Activated naive CD8-positive, alpha-beta T cell treated with anti-CD3 and anti-CD28 coated beads for 36 hours (primary cell): ENCODE measurements around the gene NCK1. TPM values are rescaled to one million over a fixed set of nuclear protein-coding genes. Genes with fewer than 3 reads are reported as not detected.

Experiments used
- DNase-seq: peaks from one replicate; pipeline ENCODE4 v3.0.0; 2021
- H3K27ac Mint-ChIP-seq: one replicate; pipeline ENCODE4 v1.8.0; 2022; ENCODE audit warnings: mild to moderate bottlenecking, moderate library complexity, mixed read lengths
- H3K27me3 Mint-ChIP-seq: one replicate; pipeline ENCODE4 v1.8.0; 2022; ENCODE audit warnings: mild to moderate bottlenecking, mixed read lengths
- H3K36me3 Mint-ChIP-seq: one replicate; pipeline ENCODE4 v1.8.0; 2021; ENCODE audit warnings: mild to moderate bottlenecking, mixed read lengths
- H3K4me1 Mint-ChIP-seq: one replicate; pipeline ENCODE4 v1.8.0; 2021; ENCODE audit warnings: mixed read lengths
- H3K4me3 Mint-ChIP-seq: one replicate; pipeline ENCODE4 v1.8.0; 2022; ENCODE audit warnings: mild to moderate bottlenecking, moderate library complexity, mixed read lengths
- H3K9me3 Mint-ChIP-seq: one replicate; pipeline ENCODE4 v1.8.0; 2022; ENCODE audit warnings: mixed read lengths
- total RNA-seq, 2 experiments: library from RNA; stranded (reverse); gene quantifications; one replicate each; pipeline ENCODE4 v1.2.3, GENCODE V29; 2021

NCK1 gene
- total RNA-seq, 2 experiments from 2014 or later, result 25.5 to 27.7 TPM

DNA sequence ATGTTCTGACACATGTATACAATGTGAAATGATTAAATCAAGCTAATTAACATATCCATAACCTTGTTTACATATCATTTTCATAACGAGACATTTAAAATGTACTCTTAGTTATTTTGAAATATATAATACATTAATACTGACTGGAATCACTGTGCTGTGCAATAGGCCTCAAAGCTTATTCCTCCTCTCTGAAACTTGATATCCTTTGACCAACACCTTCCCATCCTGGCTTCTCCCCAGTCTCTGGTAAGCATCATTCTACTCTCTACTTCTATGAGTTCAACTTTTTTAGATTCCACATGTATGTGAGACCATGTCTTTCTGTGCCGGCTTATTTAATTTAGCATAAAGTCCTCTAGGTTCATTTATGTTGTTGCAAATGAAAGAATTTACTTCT, 48.7 kb downstream of the NCK1 start:
- H3K4me3 Mint-ChIP-seq, result no peak overlapping the region

DNA sequence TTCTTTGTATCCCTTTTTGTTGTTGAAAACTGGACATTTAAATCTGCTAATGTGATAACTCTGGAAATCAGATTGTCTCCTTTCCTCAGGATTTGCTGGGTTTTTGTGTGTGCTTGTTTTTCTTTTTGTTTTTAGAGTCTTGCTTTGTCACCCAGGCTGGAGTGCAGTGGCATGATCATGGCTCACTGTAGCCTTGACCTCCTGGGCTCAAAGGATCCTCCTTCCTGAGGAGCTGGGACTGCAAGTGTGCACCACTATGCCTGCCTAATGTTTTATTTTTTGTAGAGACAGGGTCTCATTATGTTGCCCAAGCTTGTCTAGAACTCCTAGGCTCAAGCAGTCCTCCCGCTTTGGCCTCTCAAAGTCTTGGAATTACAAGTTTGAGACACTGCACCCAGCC, 51.2 kb downstream of the NCK1 start:
- H3K4me3 Mint-ChIP-seq, result no peak overlapping the region
- H3K4me1 Mint-ChIP-seq, result peaks cover 59% of the 10 kb centered on the region
- H3K27ac Mint-ChIP-seq, result peak overlapping the region; percentile 27
- DNase-seq, result no peak
- peaks cover 10% of the 10 kb centered on the region for H3K9me3 Mint-ChIP-seq
- H3K36me3 Mint-ChIP-seq, result peaks cover 49% of the 10 kb centered on the region
- no peaks in the 10 kb centered on the region for H3K27me3 Mint-ChIP-seq

More for the DNA sequence above, 48.7 kb downstream of the NCK1 start:
- peaks cover 10% of the 10 kb centered on the region for H3K9me3 Mint-ChIP-seq
- no peak overlapping the region for H3K27ac Mint-ChIP-seq
- H3K4me1 Mint-ChIP-seq, result peaks cover 53% of the 10 kb centered on the region
- DNase-seq, result no peak
- peaks cover 54% of the 10 kb centered on the region for H3K36me3 Mint-ChIP-seq
- H3K27me3 Mint-ChIP-seq, result no peaks in the 10 kb centered on the region

DNA sequence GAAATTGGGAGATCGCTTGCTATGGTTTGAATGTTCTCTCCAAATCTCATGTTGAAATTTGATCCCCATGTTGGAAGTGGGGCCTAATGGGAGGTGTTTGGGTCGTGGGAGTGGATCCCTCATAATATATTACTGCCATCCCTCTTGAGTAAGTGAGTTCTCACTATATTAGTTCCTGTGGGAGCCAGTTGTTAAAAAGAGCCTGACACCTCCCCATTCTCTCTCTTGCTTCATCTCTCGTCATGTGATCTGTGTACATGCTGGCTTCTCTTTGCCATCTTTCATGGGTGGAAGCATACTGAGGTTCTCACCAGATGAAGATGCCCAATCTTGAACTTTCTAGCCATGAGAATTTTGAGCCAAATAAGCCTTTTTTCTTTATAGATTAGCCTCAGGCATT, 52.7 kb downstream of the NCK1 start:
- DNase-seq, result no peak
- Mint-ChIP-seq H3K4me3 (no peak overlapping the region), H3K27me3 (no peaks in the 10 kb centered on the region), H3K4me1 (peaks cover 55% of the 10 kb centered on the region), H3K36me3 (peaks cover 46% of the 10 kb centered on the region), H3K27ac (no peak overlapping the region), H3K9me3 (peaks cover 10% of the 10 kb centered on the region)

DNA sequence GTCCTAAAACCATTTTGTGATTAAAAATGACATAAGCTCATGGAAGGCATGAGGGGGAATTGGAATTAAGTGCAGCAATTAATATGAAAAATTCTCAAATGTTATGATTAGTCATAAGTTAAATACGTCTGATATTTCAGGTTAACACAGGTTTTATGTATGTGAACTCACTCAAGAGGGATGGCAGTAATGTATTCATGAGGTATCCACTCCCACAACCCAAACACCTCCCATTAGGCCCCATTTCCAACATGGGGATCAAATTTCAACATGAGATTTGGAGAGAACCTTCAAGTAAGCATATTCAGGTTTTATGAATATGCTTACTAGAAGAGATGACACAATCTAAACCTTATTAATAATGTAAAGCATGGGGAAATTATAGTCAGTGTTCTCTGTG, 54.2 kb downstream of the NCK1 start:
- H3K27ac Mint-ChIP-seq, result no peak overlapping the region
- peaks cover 58% of the 10 kb centered on the region for H3K4me1 Mint-ChIP-seq
- peaks cover 13% of the 10 kb centered on the region for H3K9me3 Mint-ChIP-seq
- DNase-seq, result no peak
- peaks cover 46% of the 10 kb centered on the region for H3K36me3 Mint-ChIP-seq
- no peak overlapping the region for H3K4me3 Mint-ChIP-seq
- H3K27me3 Mint-ChIP-seq, result no peaks in the 10 kb centered on the region

DNA sequence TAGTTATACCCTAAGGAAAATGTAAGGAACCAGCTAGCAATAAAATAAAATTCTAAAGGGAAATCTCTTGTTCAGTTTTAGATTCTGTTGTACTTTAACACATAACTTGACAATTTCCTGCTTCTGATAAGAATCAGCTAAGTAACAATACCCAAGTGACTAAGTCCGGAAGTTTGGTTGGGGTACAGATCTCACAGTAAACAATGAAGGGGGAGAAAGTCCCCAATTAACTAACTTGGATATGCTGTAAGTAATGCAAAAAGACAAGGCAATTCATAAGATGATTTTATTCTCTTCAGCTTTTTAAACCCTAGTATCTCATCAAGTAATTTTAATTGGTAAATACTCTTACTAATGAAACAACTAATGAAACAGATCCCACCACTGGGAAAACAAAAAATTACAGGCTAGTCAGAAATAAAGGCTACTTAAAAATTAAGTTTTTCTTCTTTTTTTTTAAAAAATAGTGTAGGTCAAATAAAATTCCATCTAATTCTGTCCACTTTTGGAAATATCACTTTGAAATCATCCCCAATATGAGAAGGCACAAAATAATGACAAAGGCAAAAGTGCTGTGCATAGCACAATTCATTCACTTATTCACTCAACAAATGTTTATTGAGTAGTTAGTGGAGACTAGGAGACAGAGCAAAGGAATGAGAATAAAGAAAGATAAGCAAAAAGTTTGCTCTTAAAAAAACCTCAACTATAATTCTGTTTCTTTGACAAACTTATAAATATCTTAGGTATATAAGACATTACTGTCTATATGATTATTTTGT, 58.0 kb downstream of the NCK1 start:
- Mint-ChIP-seq H3K4me3 (no peak overlapping the region), H3K4me1 (peaks cover 57% of the 10 kb centered on the region), H3K27ac (no peak overlapping the region)

DNA sequence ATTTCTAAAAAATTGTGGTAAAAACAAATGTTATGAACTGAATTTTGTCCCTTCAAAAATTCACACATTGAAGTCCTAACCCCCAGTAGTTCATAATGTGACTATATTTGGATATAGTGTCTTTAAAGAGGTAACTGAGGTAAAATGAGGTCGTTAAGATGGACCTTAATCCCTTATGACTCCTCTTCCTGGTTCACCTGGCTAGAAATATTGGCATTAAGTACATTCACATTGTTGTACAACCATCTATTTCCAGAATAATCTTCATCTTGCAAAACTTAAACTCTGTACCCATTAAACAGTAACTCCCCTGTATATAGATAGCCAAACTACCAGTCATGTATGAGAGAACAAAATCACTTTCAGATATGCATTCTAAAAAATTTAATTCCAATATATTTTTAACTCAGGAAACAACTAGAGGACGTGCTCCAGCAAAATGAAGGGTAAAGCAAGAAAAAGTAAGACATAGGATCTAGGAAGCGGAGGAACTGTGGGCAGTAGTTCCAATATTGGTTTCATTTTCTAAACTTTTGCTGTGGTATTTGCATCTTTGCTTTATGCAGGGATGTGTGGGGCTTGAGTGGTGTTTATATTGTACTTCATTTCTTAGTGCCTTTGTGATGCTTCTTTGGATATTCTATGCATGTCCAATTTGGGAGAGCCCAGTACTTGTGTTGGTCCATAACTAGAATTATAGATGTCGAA, 59.0 kb downstream of the NCK1 start:
- H3K4me1 Mint-ChIP-seq, result peaks cover 58% of the 10 kb centered on the region
- no peak overlapping the region for H3K4me3 Mint-ChIP-seq
- no peak overlapping the region for H3K27ac Mint-ChIP-seq
- H3K36me3 Mint-ChIP-seq, result peaks cover 8% of the 10 kb centered on the region
- DNase-seq, result no peak
- no peaks in the 10 kb centered on the region for H3K27me3 Mint-ChIP-seq
- peaks cover 6% of the 10 kb centered on the region for H3K9me3 Mint-ChIP-seq

More for the DNA sequence above, 58.0 kb downstream of the NCK1 start:
- DNase-seq, result no peak
- Mint-ChIP-seq H3K9me3 (peaks cover 6% of the 10 kb centered on the region), H3K36me3 (peaks cover 18% of the 10 kb centered on the region), H3K27me3 (no peaks in the 10 kb centered on the region)

DNA sequence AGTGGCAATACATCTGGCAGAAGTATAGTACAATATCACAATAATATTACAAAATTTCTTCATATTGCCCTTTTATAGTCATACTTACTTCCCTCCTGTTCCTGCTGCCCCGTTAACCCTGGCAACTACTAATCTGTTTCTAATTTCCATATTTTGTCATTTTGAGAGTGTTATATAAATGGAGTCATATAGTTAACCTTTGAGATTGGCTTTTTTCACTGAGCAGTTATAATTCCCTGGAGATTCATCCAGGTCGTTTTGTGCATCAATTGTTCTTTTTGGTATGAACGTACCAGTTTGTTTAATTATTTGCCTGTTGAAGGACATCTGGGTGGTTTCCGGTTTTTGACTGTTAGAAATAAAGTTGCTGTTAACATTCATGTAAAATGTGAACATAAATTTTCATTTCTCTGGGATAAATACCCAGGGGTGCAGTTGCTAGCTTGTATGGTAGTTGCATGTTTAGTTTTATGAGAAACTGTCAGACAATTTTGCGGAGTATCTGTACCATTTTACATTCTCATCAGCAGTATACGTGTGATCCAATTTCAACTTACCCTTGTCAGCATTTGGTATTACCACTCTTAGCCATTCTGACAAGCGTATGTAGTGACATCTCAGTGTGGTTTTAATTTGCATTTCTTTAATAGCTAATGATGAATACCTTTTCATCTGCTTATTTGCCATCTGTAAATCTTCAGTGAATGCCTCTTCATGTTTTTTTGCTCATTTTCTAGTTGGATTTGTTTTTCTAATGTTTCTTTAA, 63.6 kb downstream of the NCK1 start:
- Mint-ChIP-seq H3K4me3 (no peak overlapping the region), H3K4me1 (peaks cover 44% of the 10 kb centered on the region)
- DNase-seq, result no peak

DNA sequence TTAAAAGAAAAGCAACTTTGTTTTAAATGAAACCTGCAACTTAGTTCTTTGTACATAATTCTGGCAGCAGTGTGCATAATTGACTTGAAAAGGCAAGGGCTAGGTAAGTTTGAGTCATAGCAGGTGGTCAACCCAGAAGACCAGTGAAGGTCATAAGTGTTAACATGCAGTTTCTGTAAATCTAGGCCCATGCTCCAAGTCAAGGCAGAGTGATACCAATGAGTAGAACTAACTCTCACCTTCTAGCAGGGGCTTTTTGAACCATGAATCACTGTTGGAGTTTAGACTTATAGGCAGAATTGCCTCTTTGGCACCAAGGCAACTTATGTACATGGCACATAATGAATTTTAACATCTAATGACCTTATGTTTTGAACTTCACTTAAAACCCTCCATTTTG, 66.2 kb downstream of the NCK1 start:
- DNase-seq, result no peak
- Mint-ChIP-seq H3K4me3 (no peak overlapping the region), H3K27ac (no peak overlapping the region), H3K9me3 (no peaks in the 10 kb centered on the region), H3K4me1 (peaks cover 48% of the 10 kb centered on the region), H3K36me3 (peaks cover 27% of the 10 kb centered on the region), H3K27me3 (no peaks in the 10 kb centered on the region)

More for the DNA sequence above, 63.6 kb downstream of the NCK1 start:
- H3K27me3 Mint-ChIP-seq, result no peaks in the 10 kb centered on the region
- peaks cover 6% of the 10 kb centered on the region for H3K9me3 Mint-ChIP-seq
- no peak overlapping the region for H3K27ac Mint-ChIP-seq
- H3K36me3 Mint-ChIP-seq, result peaks cover 23% of the 10 kb centered on the region

DNA sequence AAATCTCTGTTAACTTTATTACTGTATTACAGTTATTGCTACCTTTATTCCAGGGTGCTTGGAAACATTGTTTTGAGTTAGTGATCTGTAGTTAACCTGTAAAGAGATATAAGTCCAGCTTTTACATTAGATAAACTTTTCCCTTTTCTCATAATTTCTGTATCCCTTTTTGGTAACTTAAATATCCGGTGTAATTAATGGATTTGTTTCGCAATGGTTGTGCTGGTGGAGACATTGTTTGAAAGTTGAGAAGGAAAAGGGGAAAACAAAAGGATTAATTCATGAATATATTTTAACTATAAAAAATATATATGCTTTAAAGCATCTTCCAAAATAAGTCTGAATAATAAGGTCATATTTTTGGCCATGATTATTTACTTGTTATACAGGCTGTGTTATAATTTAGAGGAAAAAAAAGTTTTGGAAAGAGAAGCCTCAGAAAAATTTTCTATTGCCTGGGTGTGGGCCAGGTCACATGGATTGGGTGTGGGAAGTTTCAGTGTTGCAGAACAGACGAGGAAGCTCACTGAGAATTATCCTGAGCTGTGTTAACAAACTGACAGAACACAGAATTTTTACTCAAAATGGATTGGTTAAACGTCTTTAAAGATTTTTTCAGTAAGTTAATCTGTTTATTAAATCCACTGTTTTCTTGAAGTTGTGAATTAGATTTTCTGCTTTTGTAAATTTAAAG, 68.1 kb downstream of the NCK1 start:
- Mint-ChIP-seq H3K4me3 (no peak overlapping the region), H3K4me1 (peaks cover 55% of the 10 kb centered on the region), H3K9me3 (no peaks in the 10 kb centered on the region), H3K27ac (no peak overlapping the region), H3K27me3 (no peaks in the 10 kb centered on the region), H3K36me3 (peaks cover 44% of the 10 kb centered on the region)
- DNase-seq, result no peak

DNA sequence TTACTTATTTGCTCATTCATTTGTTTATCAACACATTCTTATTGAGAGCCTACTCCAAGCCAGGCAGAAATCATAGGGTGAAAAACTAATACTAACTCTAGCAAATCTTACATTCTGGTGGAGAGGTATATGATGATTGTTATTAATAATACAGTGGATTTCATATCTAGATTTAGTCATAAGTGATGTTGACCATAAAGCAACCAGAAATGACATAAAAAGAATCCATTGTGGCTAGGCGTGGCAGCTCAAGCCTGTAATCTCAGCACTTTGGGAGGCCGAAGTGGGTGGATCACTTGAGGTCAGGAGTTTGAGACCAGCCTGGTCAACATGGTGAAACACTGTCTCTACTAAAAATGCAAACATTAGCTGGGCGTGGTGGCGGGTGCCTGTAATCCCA, 69.6 kb downstream of the NCK1 start:
- Mint-ChIP-seq H3K4me1 (peaks cover 51% of the 10 kb centered on the region), H3K9me3 (peaks cover 1% of the 10 kb centered on the region), H3K36me3 (peaks cover 55% of the 10 kb centered on the region)

DNA sequence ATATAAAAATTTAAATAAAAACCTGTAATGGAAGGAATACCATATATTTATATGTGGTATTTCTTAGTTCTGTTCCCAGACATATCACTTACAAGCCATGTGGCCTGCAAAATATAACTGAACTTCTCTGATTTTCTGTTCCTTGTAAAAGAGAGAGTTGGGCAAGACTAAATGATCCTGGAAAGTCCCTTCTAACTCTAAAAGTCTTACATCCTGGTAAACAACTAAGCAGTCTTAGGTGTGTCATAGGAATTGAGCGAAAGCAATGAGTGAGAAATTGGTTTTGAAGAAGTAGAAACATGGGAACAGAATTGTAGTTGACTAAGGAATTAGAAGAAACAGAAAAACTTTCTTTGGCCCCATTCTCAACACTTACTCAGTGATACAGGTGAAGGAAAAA, 70.5 kb downstream of the NCK1 start:
- Mint-ChIP-seq H3K27me3 (no peaks in the 10 kb centered on the region), H3K27ac (peak overlapping the region; percentile 65), H3K36me3 (peaks cover 60% of the 10 kb centered on the region), H3K4me1 (peaks cover 49% of the 10 kb centered on the region), H3K4me3 (no peak overlapping the region), H3K9me3 (peaks cover 8% of the 10 kb centered on the region)
- no peak for DNase-seq

More for the DNA sequence above, 69.6 kb downstream of the NCK1 start:
- Mint-ChIP-seq H3K27me3 (no peaks in the 10 kb centered on the region), H3K27ac (no peak overlapping the region), H3K4me3 (no peak overlapping the region)
- DNase-seq, result no peak

DNA sequence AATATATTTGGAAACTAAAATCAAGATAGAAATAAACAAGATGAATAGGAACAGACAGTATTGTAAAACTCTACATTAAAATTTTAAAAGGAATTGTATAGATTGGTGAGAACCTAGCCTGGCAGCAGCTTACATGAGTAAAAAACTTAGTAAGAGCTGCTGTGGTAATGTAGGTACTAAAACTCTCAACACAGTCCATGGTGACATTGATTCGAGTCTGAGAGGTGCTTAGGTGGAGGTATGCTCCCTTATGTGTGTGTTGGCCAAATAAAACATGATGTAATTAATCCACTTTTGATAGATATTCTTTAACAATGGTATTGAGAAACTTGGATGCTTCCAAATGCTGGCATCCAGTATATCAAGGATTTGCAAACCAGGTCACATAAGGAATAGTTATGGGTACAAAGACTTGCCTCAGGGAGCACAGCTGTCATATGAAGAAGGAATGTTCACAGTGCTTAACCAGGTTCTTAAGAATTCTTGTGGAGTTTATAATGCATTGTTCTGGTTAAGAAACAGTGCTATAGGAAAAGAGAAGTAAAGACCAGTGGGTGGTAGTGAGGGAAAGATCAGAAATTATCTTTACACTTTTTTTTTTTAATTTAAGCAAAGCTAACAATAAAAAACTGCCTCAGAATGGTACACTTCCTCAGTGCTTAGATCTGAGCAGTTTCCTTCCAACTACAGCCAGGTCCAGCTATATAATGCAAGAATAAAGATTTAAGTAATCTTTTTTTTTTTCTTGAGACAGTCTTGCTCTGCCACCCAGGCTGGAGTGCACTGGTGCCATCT, 71.2 kb downstream of the NCK1 start:
- no peak overlapping the region for H3K4me3 Mint-ChIP-seq
- H3K27me3 Mint-ChIP-seq, result no peaks in the 10 kb centered on the region
- peaks cover 58% of the 10 kb centered on the region for H3K36me3 Mint-ChIP-seq
- DNase-seq, result no peak
- peaks cover 10% of the 10 kb centered on the region for H3K9me3 Mint-ChIP-seq
- H3K27ac Mint-ChIP-seq, result peak overlapping the region; percentile 65
- H3K4me1 Mint-ChIP-seq, result peaks cover 49% of the 10 kb centered on the region

DNA sequence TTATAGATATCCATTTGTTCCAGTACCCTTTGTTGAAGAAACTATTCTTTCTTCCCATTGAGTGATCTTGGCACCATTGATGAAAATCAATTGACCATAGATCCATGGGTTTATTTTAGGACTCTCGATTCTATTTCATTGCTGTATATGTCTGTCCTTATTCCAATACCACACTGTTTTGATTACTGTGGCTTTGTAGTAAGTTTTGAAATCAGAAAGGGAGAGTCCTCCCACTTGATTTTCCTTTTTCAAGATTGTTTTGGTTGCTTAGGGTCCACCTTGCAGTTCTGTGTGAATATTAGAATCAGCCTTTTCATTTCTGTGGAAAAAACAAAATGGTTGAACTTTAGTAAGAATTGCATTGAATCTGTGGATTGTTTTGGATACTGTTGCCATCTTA, 75.2 kb downstream of the NCK1 start:
- H3K27ac Mint-ChIP-seq, result no peak overlapping the region
- peaks cover 54% of the 10 kb centered on the region for H3K36me3 Mint-ChIP-seq
- H3K4me3 Mint-ChIP-seq, result no peak overlapping the region
- DNase-seq, result no peak
- H3K9me3 Mint-ChIP-seq, result peaks cover 11% of the 10 kb centered on the region
- peaks cover 54% of the 10 kb centered on the region for H3K4me1 Mint-ChIP-seq
- H3K27me3 Mint-ChIP-seq, result no peaks in the 10 kb centered on the region

DNA sequence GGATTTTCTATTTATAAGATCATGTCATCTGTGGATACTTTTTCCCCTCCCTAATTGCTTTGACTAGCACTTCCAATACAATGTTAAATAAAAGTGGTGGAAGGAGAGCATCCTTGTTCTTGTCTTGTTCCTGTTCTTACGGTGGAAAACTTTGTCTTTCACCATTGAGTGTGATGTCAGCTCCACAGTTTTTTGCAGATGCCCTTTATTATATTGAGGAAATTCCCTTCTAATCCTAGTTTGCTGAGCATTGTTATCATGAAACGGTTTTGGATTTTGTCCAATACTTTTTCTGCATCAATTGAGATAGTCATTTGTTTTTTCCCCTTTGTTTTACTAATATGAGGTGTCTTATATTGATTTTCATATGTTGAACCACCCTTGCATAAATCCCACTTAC, 75.8 kb downstream of the NCK1 start:
- Mint-ChIP-seq H3K27ac (no peak overlapping the region), H3K9me3 (peaks cover 11% of the 10 kb centered on the region), H3K4me1 (peaks cover 56% of the 10 kb centered on the region), H3K4me3 (no peak overlapping the region), H3K36me3 (peaks cover 52% of the 10 kb centered on the region), H3K27me3 (no peaks in the 10 kb centered on the region)
- DNase-seq, result no peak
